HCT116 (cell line): Measurements from ENCODE around the gene SLC5A4. TPM values are rescaled to one million over a fixed set of nuclear protein-coding genes. Genes with fewer than 3 reads are reported as not detected.
"Not testable (repeated sequence)": the region's sequence is repeated elsewhere in the genome, so short reads cannot be mapped to it uniquely, and the experiment has no call there.

Experiments used
- ATAC-seq: fragments of 200-7000 bp; cut with Tn5 transposase; 2 replicates; pipeline ENCODE4 v1.9.1; 2020; ENCODE audit warnings: mild to moderate bottlenecking, moderate library complexity
- BruUV-seq: library from RNA; stranded (reverse); fragments of 400-500 nt; replicated peaks from 2 replicates; lab custom pipeline; 2021; lab: Mats Ljungman, UMichigan
- CTCF ChIA-PET: fragments of 300-600 bp; sonication (Branson Sonifier 250); formaldehyde crosslinking; loops from one replicate; lab custom pipeline; 2021; ENCODE audit warnings: antibody characterized with exemption; lab: Charles Lee
- POLR2A ChIA-PET: fragments of 300-600, 350-600 bp; sonication (Branson Sonifier 250); formaldehyde crosslinking; loops from one replicate; lab custom pipeline; 2021; ENCODE audit warnings: antibody characterized with exemption; lab: Charles Lee
- RAD21 ChIA-PET, 2 experiments: fragments of 300-600 bp; sonication (Branson Sonifier 250); formaldehyde crosslinking; loops; one replicate each; lab custom pipeline; 2023; ENCODE audit warnings: low total read pairs in 2 of 2; ENCODE audit not compliant: uncharacterized antibody in 2 of 2, unreplicated experiment in 2 of 2, low non-redundant PET in 1 of 2; lab: Charles Lee
- DNase-seq: peaks from one replicate; pipeline ENCODE4 v3.0.0-alpha.2; 2010; ENCODE audit warnings: low read depth, low spot score
- H2AFZ ChIP-seq: fragments of 200-600 bp; shearing (Covaris generic), sonication (generic); 2 replicates; pipeline ENCODE4 v1.6.1; 2017; ENCODE audit warnings: low read depth, mixed run types, mixed read lengths, antibody characterized with exemption, low read length; ENCODE audit not compliant: poor library complexity, severe bottlenecking
- H3K27ac ChIP-seq: 2 replicates; pipeline ENCODE4 v1.5.1; 2012; ENCODE audit warnings: low read depth, low read length
- H3K27me3 ChIP-seq: fragments of 200-600 bp; sonication (generic); 2 replicates; pipeline ENCODE4 v1.6.1; 2016; ENCODE audit warnings: mixed run types, low read length, mixed read lengths; ENCODE audit not compliant: insufficient read depth
- H3K36me3 ChIP-seq, 2 experiments: fragments of 200-500 bp in 1 of 2; fragments of 200-600 bp in 1 of 2; sonication (Bioruptor generic) in 1 of 2; sonication (generic) in 1 of 2; 2 replicates each; pipeline versions ENCODE4 v1.5.1 to v1.6.1; 2014 to 2016; ENCODE audit warnings: low read length in 2 of 2, inconsistent platforms in 1 of 2, mixed read lengths in 1 of 2, mixed run types in 1 of 2; ENCODE audit not compliant: insufficient read depth in 2 of 2, control insufficient read depth in 1 of 2
- H3K4me1 ChIP-seq, 2 experiments: fragments of 200-600 bp in 1 of 2; sonication (generic) in 1 of 2; 2 replicates each; pipeline versions ENCODE4 v1.5.1 to v1.6.1; 2012 to 2017; ENCODE audit warnings: low read length in 2 of 2, inconsistent platforms in 1 of 2, mild to moderate bottlenecking in 1 of 2, mixed read lengths in 1 of 2, mixed run types in 1 of 2, moderate library complexity in 1 of 2; ENCODE audit not compliant: insufficient read depth in 2 of 2, control insufficient read depth in 1 of 2
- H3K4me2 ChIP-seq: fragments of 200-600 bp; sonication (generic); 2 replicates; pipeline ENCODE4 v1.6.1; 2017; ENCODE audit warnings: mixed run types, low read length, mixed read lengths
- H3K4me3 ChIP-seq, 2 experiments: fragments of 200-600 bp in 1 of 2; sonication (generic) in 1 of 2; replicated peaks in 1 of 2; 2 replicates each; pipeline ENCODE4 v1.5.1; 2011 to 2016; ENCODE audit warnings: low read length in 2 of 2, control low read depth in 1 of 2, low read depth in 1 of 2, mild to moderate bottlenecking in 1 of 2, mixed read lengths in 1 of 2, mixed run types in 1 of 2
- H3K79me2 ChIP-seq: fragments of 200-600 bp; sonication (generic); 2 replicates; pipeline ENCODE4 v1.6.1; 2017; ENCODE audit warnings: mild to moderate bottlenecking, mixed run types, low read length, moderate library complexity, mixed read lengths; ENCODE audit not compliant: insufficient read depth
- H3K9ac ChIP-seq: fragments of 200-600 bp; sonication (generic); 2 replicates; pipeline ENCODE4 v1.6.1; 2016; ENCODE audit warnings: low read length, mixed read lengths
- H3K9me2 ChIP-seq: fragments of 200-600 bp; sonication (generic), shearing (Covaris generic); 2 replicates; pipeline ENCODE4 v1.6.1; 2017; ENCODE audit warnings: mixed run types, mild to moderate bottlenecking, moderate library complexity; ENCODE audit not compliant: insufficient read depth
- H3K9me3 ChIP-seq, 2 experiments: fragments of 200-500 bp in 1 of 2; fragments of 200-600 bp in 1 of 2; sonication (Bioruptor generic) in 1 of 2; sonication (generic) in 1 of 2; 2 replicates each; pipeline ENCODE4 v1.6.1; 2014 to 2017; ENCODE audit warnings: low read length in 2 of 2, mixed read lengths in 2 of 2, inconsistent platforms in 1 of 2, low read depth in 1 of 2, mild to moderate bottlenecking in 1 of 2, mixed run types in 1 of 2, moderate library complexity in 1 of 2; ENCODE audit not compliant: control insufficient read depth in 1 of 2, insufficient read depth in 1 of 2
- H4K20me1 ChIP-seq: fragments of 200-600 bp; sonication (generic), shearing (Covaris generic); 2 replicates; pipeline ENCODE4 v1.6.1; 2017; ENCODE audit warnings: mixed run types, mild to moderate bottlenecking, moderate library complexity; ENCODE audit not compliant: insufficient read depth
- intact Hi-C: fragments of 100-400 bp; cut with micrococcal nuclease; formaldehyde crosslinking; loops from 2 replicates; pipeline ENCODE4 v1.10.0; 2022
- total RNA-seq: library from RNA; stranded (reverse); gene quantifications from one replicate; pipeline ENCODE4 v1.2.1, GENCODE V29; 2021; ENCODE audit not compliant: unreplicated experiment

SLC5A4 gene
- total RNA-seq, 1 experiment from 2014 or later = 0.22 TPM

DNA sequence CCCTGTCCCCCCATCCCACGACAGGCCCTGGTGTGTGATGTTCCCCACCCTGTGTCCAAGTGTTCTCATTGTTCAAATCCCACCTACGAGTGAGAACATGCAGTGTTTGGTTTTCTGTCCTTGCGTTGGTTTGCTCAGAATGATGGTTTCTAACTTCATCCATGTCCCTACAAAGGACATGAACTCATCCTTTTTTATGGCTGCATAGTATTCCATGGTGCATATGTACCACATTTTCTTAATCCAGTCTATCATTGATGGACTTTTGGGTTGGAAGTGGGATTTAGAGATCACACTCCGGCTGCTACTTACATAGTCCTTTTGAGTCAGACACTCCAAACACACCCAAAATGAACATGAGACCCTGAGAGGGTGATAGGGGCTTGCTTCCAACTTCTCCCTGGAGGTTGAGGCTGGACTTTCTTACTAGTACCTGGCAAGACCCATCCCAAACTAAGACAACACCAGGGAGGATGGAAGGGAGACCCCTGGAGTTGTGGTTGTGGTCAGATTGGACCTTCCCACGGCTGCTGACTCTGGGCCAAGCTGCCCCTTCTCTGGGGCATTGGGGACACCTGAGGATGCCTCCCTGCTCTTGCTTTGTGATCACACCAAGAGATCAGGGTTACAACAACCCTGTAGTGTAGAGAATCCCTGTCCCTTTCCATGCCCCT is 57.5 kb downstream of the SLC5A4 start:
- RAD21 ChIA-PET, H4K20me1 ChIP-seq, H2AFZ ChIP-seq, H3K79me2 ChIP-seq, BruUV-seq, H3K36me3 ChIP-seq, ATAC-seq, DNase-seq, POLR2A ChIA-PET, H3K27ac ChIP-seq, H3K27me3 ChIP-seq, H3K9ac ChIP-seq, intact Hi-C loops, H3K9me3 ChIP-seq, H3K9me2 ChIP-seq, H3K4me2 ChIP-seq, H3K4me3 ChIP-seq: not testable (repeated sequence)
- CTCF ChIA-PET = interaction anchor here (0.6 kb wide), 1 partner anchor 62 kb away, joined by 3 read pairs; no protein-coding TSS in a partner anchor
- peaks cover 6 to 10% of the 10 kb centered on the region in 2 experiments; a peak in 3 of 4 replicates for H3K4me1 ChIP-seq

DNA sequence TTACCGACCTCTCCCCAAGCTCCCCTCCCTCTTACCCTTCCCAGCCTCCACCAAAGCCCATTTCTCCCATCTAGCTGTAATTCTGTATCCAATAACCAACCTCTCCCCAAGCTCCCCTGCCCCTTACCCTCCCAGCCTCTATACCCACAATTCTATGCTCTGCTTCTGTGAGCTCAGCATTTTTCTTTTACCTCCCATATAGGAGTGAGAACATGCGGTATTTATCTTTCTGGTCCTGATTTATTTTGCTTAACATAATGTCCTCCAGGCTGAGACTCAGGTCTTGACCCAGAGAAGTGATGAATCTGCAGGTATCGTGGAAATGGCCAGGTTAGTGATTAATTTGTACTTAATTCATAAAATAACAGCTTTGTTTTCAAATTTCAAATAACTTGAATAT is 59.2 kb downstream of the SLC5A4 start:
- ATAC-seq, intact Hi-C loops, H3K79me2 ChIP-seq, CTCF ChIA-PET, H3K4me1 ChIP-seq, H3K4me3 ChIP-seq, POLR2A ChIA-PET, H3K27ac ChIP-seq, H4K20me1 ChIP-seq, H3K9ac ChIP-seq, H3K4me2 ChIP-seq, H3K9me3 ChIP-seq, BruUV-seq, RAD21 ChIA-PET, H3K36me3 ChIP-seq, H3K9me2 ChIP-seq, H3K27me3 ChIP-seq, H2AFZ ChIP-seq, DNase-seq: not testable (repeated sequence)

DNA sequence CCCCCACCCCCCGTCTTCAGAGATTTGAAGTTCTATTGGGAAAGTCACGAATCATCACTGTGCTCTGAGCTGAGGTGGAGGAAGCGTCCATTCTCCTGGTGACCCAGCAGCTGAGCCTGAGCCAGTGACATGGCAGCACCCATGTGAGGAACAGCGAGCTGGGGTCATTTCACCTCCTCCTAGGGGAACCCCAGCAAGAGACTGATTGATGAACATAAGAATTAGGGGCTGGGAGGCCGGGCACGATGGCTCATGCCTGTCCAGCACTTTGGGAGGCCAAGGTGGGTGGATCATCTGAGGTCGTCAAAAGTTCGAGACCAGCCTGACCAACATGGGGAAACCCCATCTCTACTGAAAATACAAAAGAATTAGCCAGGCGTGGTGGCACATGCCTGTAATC is 61.8 kb downstream of the SLC5A4 start:
- ATAC-seq, POLR2A ChIA-PET, H3K27ac ChIP-seq, DNase-seq, H3K36me3 ChIP-seq, H2AFZ ChIP-seq, H3K9me3 ChIP-seq, H3K79me2 ChIP-seq, H3K4me3 ChIP-seq, H4K20me1 ChIP-seq, H3K9me2 ChIP-seq, BruUV-seq, H3K27me3 ChIP-seq, H3K4me2 ChIP-seq, intact Hi-C loops, CTCF ChIA-PET, H3K9ac ChIP-seq, RAD21 ChIA-PET, H3K4me1 ChIP-seq: not testable (repeated sequence)

DNA sequence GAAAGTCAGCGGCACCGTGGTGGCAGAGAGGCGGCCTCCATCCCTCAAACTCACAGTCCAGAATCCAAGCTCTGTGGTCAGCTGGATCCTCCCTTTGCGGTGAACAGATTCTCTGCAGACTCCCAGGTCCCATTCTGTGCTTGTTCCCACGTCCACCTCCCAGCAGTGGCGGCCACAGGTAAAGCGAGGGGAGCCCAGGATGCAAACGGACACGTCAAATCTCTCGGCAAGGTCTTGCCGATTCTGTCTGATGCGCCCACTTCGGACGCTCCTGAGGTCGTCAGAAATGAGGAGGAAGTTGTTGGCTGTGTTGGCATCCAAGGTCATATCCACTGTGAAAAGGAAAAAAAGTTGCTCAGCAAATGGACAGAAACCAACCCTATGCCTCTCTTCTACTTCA is 64.1 kb downstream of the SLC5A4 start:
- not testable (repeated sequence) for H2AFZ ChIP-seq, BruUV-seq

More for the DNA sequence above, 64.1 kb downstream of the SLC5A4 start:
- intact Hi-C loops, CTCF ChIA-PET, H3K9me2 ChIP-seq, H3K9ac ChIP-seq, H3K4me1 ChIP-seq, H4K20me1 ChIP-seq, H3K9me3 ChIP-seq, H3K36me3 ChIP-seq, ATAC-seq, DNase-seq, POLR2A ChIA-PET, H3K79me2 ChIP-seq, H3K27ac ChIP-seq, H3K4me2 ChIP-seq, H3K4me3 ChIP-seq, H3K27me3 ChIP-seq, RAD21 ChIA-PET: not testable (repeated sequence)
